ENCODE measurements around the gene RNF141.

- TF ChIP-seq CTCF (IDR thresholded peaks at IDR 0.05) (no peak), POLR2AphosphoS5 (IDR thresholded peaks at IDR 0.05; ENCODE audit: low read depth, low read length) (no peak), REST (IDR thresholded peaks at IDR 0.05; ENCODE audit: insufficient read depth in 1 of 2, low read depth in 2 of 2, low read length in 1 of 2) (no peak), TCF7L2 (IDR thresholded peaks at IDR 0.05; ENCODE audit: low read depth, low read length) (no peak)
Measured at GRCh38 chr11:10490398-10491241, 50.4 kb downstream of the RNF141 start.
